Psoas muscle (tissue), 8 donors: Measurements from ENCODE around the gene NBPF11. TPM values are rescaled to one million over a fixed set of nuclear protein-coding genes. Genes with fewer than 3 reads are reported as not detected.

Source experiments
- ATAC-seq, 4 donors: fragments of 200-7000 bp; cut with Tn5 transposase; one replicate each; pipeline ENCODE4 v1.9.1; 2020; ENCODE audit warnings: moderate library complexity in 3 of 4, mild to moderate bottlenecking in 2 of 4
- DNase-seq, 2 donors: peaks; one replicate each; pipeline ENCODE4 v3.0.0-alpha.2; 2020
- H3K27ac ChIP-seq: fragments of 200-600 bp; one replicate; pipeline ENCODE4 v1.8.0; 2022
- H3K27me3 ChIP-seq, 3 donors: fragments of 200-600 bp in 1 of 3; one replicate each; pipeline versions ENCODE4 v1.6.1 to v1.8.0; 2013 to 2022; ENCODE audit warnings: low read length in 2 of 3, mild to moderate bottlenecking in 2 of 3, moderate library complexity in 1 of 3; ENCODE audit not compliant: insufficient read depth in 3 of 3
- H3K36me3 ChIP-seq, 2 donors: fragments of 200-600 bp in 1 of 2; one replicate each; pipeline versions ENCODE4 v1.6.1 to v1.8.0; 2013 to 2022; ENCODE audit warnings: low read depth in 1 of 2, mild to moderate bottlenecking in 1 of 2, moderate library complexity in 1 of 2; ENCODE audit not compliant: insufficient read depth in 1 of 2
- H3K4me1 ChIP-seq: fragments of 200-600 bp; one replicate; pipeline ENCODE4 v1.8.0; 2022
- H3K4me3 ChIP-seq: fragments of 200-600 bp; one replicate; pipeline ENCODE4 v1.8.0; 2022; ENCODE audit warnings: mild to moderate bottlenecking
- H3K9me3 ChIP-seq: fragments of 200-600 bp; one replicate; pipeline ENCODE4 v1.8.0; 2022
- CTCF ChIP-seq: fragments of 200-600 bp; IDR thresholded peaks from one replicate; pipeline ENCODE4 v1.8.0; 2022; ENCODE audit warnings: antibody characterized with exemption
- WGBS, 3 donors: extraction: QIAGEN DNeasy Blood & Tissue Kit; methylation state at CpG; one replicate each; pipeline versions ENCODE4 v1.1.6 to v1.1.7; 2013; 5-methylcytosine and 5-hydroxymethylcytosine counted together
- intact Hi-C, 2 donors: fragments of 100-400 bp; cut with DNase I; formaldehyde crosslinking; loops; one replicate each; pipeline versions ENCODE4 v1.11.0 to v1.14.2; 2022
- polyA plus RNA-seq, 3 donors: library from polyadenylated mRNA; stranded (reverse); fragments of 200-250 nt; gene quantifications; one replicate each; pipeline ENCODE4 v1.2.3, GENCODE V29; 2013
- total RNA-seq, 4 donors: library from RNA; stranded (reverse); fragmentation: NEBNext Ultra II Directional in 2 of 4; extraction: Animal tissue kit (Norgen Biotek cat#: 25700) in 2 of 4; gene quantifications; one replicate each; pipeline versions ENCODE4 v1.2.1 to v1.2.4, GENCODE V29; 2021 to 2023
- donor health status: healthy with polysubstance abuse.
- donor health status: DM: no; HTN: no; CAD: no; lungs with moderate emphysema.
- donor health status: Bipolar disorder and iron deficiency.
- donor health status: healthy.
- donor health status: DM: yes; HTN: yes; CAD: no.
- donor health status: DM: no; HTN: no; CAD: no.
- donor health status: DM: no; HTN: no; CAD: no.
- donor health status: DM: yes; HTN: yes; CAD: no.

NBPF11 gene
- total and polyA plus RNA-seq, 7 donors = 1.2 to 2.5 (median 2.2) TPM

- peaks cover 0 to under 1% (median 0%) of the 10 kb centered on the region in 3 donors for H3K27me3 ChIP-seq
- 70 to 75% (median 73%) methylated on average over 4 of the region's 4 CpGs for WGBS, 3 donors
- DNase-seq (no peak), ATAC-seq (no peak)
- no peak overlapping the region for H3K27ac ChIP-seq
- no peak overlapping the region for H3K4me3 ChIP-seq
- no peak for TF ChIP-seq CTCF
- no peaks in the 10 kb centered on the region for H3K4me1 ChIP-seq
- H3K9me3 ChIP-seq = no peaks in the 10 kb centered on the region
- H3K36me3 ChIP-seq = no peaks in the 10 kb centered on the region
- intact Hi-C loops = no loop called here
Observed at GRCh38 chr1:148166558-148167492, 14.7 kb upstream of the NBPF11 start.

GRCh38 chr1:148162363-148162762 lies 10.3 kb upstream of the NBPF11 start:
- H3K4me1 ChIP-seq = no peaks in the 10 kb centered on the region
- peaks cover 0 to 33% (median 12%) of the 10 kb centered on the region in 3 donors for H3K27me3 ChIP-seq
- no peak overlapping the region for H3K27ac ChIP-seq
- ATAC-seq (no peak), DNase-seq (peak in 1 of 2 donors; percentile 41)
- H3K9me3 ChIP-seq = no peaks in the 10 kb centered on the region
- intact Hi-C loops = no loop called here
- H3K36me3 ChIP-seq = no peaks in the 10 kb centered on the region
- 78 to 85% (median 85%) methylated on average over 25 of the region's 25 CpGs for WGBS, 3 donors
- TF ChIP-seq CTCF = no peak
- no peak overlapping the region for H3K4me3 ChIP-seq

GRCh38 chr1:148161053-148161901 lies 9.2 kb upstream of the NBPF11 start:
- Histone ChIP-seq H3K36me3 (no peaks in the 10 kb centered on the region), H3K4me1 (no peaks in the 10 kb centered on the region), H3K9me3 (no peaks in the 10 kb centered on the region), H3K4me3 (no peak overlapping the region), H3K27ac (no peak overlapping the region), H3K27me3 (peaks cover 0 to 33% (median 12%) of the 10 kb centered on the region in 3 donors)
- no peak for ATAC-seq
- WGBS, 3 donors = 68 to 80% (median 76%) methylated on average over 42 of the region's 42 CpGs
- TF ChIP-seq CTCF = no peak
- DNase-seq = peak in 1 of 2 donors; percentile 50
- intact Hi-C loops = no loop called here

- DNase-seq = peak in 1 of 2 donors; percentile 44
- intact Hi-C loops = no loop called here
- no peaks in the 10 kb centered on the region for H3K9me3 ChIP-seq
- 49 to 65% (median 57%) methylated on average over 39 to 43 of the region's 43 CpGs for WGBS, 3 donors
- H3K27ac ChIP-seq = no peak overlapping the region
- no peak overlapping the region for H3K4me3 ChIP-seq
- H3K36me3 ChIP-seq = no peaks in the 10 kb centered on the region
- H3K27me3 ChIP-seq = peaks cover 0 to 33% (median 12%) of the 10 kb centered on the region in 3 donors
- H3K4me1 ChIP-seq = no peaks in the 10 kb centered on the region
- ATAC-seq = no peak
- TF ChIP-seq CTCF = no peak
Observed at GRCh38 chr1:148160343-148161052, 8.4 kb upstream of the NBPF11 start.
